GM12891 (cell line): ENCODE measurements around the gene ERFL.

Experiments used
- PAX5 ChIP-seq: IDR thresholded peaks from 2 replicates; pipeline ENCODE4 v1.6.1; 2011; ENCODE audit warnings: low read length, moderate library complexity, mild to moderate bottlenecking; ENCODE audit not compliant: insufficient read depth, severe bottlenecking
- POLR2A ChIP-seq: IDR thresholded peaks from 2 replicates; pipeline ENCODE4 v1.6.1; 2011; ENCODE audit warnings: low read depth, low read length, control low read depth
- POLR2AphosphoS5 ChIP-seq: IDR thresholded peaks from 2 replicates; pipeline ENCODE4 v1.6.1; 2011; ENCODE audit warnings: low read depth, low read length, control low read depth
- TAF1 ChIP-seq: IDR thresholded peaks from 2 replicates; pipeline ENCODE4 v1.6.1; 2011; ENCODE audit warnings: low read depth, low read length, control low read depth

DNA sequence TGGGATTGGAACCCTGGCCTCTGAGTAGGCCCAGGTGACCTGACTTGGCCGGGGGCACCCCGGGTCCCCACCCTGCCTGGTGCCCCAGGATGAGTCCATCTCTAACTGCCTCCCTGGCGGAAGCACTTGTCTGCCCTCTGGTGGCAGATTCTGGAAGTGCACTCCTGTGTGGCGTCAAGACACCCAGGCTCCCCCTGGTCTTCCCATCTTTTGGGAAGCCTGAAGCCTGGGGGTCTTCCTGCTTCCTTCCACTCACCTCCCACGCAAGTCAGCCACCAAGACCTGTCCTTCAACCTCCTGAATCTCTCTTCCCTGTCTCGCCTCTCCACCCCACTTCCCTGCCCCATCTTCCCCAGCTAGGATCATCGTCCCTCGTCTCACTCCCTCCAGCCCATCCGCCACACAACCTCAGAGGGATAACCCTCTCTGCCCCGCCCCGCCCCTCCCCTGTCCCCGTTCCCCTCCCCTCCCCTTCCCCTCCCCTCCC is 23.5 kb upstream of the ERFL start:
- TF ChIP-seq POLR2A (no peak), POLR2AphosphoS5 (no peak), TAF1 (no peak), PAX5 (no peak)
